GM12865 (cell line): ENCODE data around the gene KRTAP5-8.

Experiments used
- DNase-seq: peaks from one replicate; pipeline ENCODE4 v3.0.0; 2010; ENCODE audit warnings: low read depth
- H3K4me3 ChIP-seq: 2 replicates; pipeline ENCODE4 v1.5.1; 2011; ENCODE audit warnings: mild to moderate bottlenecking, low read depth, low read length, control low read depth
- CTCF ChIP-seq: IDR thresholded peaks from 2 replicates; pipeline ENCODE4 v1.5.1; 2011; ENCODE audit warnings: low read length, control low read depth, low read depth, inconsistent platforms; ENCODE audit not compliant: insufficient read depth; ENCODE audit errors: missing control alignments

KRTAP5-8 gene

DNA sequence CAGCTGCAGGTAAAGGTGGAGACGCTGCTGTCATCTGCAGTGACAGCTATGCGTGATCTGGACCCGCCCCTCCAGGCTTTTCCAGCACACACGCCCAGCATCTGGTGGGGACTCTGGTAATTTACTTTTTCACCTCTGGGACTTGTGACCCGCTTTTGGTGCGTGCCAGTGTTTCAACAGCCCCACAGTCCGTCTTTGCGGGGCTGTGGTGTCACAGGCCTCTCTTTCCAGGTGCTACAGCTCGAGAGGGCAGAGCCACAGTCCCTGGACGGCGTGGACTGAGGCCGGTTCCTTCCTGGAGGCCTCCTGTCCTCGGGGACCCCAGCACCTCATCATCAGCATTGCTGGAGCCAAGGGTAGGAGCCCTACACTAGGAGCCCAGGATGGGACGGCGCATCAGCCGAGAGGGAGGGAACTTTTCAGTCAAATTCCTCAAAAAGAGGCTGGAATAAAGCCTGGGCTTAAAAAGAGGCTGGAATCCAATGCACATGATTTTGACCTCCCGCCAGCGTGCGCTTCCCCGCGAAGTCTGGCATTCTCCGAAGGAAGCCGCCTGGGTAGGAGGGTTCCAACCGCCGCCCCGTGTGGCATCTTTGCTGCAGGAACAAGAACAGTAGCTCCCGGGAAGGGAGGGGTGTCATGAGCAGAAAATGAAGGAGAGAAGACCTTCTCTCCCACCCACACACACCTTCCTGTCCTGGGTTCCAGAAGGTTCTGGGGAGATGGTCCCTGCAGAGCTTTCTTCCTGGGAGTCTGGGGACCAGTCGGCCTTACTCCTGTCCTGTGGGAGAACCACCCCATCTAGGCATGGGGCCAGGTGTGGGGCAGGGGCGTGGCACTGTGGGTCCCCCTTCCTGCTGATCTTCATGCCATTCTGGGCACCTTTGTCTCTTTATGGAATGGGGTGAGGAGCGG, 36.5 kb upstream of the KRTAP5-8 start:
- TF ChIP-seq CTCF = no peak
- DNase-seq = no peak

DNA sequence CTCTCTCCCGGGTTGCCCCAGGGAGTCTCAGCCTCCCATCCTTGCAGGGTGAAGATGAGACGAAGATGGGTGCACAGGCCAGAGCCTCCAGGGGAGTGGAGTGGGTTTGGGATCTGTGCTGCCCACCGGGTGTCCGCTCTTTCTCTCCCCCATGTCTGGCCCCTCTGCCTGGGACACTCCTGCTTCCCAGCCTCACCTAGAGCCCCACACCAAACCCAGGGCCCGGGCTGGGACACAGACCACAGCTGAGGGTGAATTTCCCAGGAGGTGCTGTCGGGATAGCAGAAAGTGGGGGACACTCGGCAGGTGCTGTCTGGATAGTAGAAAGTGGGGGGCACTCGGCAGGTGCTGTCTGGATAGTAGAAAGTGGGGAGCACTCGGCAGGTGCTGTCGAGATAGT, 35.8 kb upstream of the KRTAP5-8 start:
- no peak overlapping the region for H3K4me3 ChIP-seq
- TF ChIP-seq CTCF = no peak
- DNase-seq = no peak

More for the DNA sequence above, 36.5 kb upstream of the KRTAP5-8 start:
- H3K4me3 ChIP-seq = no peak overlapping the region

GRCh38 chr11:71502871-71503435, 34.9 kb upstream of the KRTAP5-8 start:
- TF ChIP-seq CTCF = no peak
- H3K4me3 ChIP-seq = no peak overlapping the region
- DNase-seq = no peak

DNA sequence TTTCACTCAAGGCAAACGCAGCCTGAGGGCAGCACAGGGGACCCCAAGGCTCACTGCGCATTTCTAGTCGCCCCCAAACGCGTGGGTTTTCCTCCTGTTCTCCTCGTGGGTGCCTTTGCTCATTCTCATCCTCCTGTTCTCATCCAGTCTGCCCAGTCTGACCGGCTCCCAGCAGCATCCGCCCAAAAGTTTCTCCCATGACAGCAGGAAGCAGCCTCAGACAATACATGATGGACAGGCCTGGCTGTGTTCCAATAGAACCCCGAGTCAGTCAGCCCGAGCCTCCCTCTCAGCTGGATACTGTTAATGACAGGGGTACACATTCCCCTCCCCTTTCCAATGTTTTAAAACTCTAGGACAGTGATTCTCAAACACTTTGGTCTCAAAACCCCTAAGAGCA, 33.3 kb upstream of the KRTAP5-8 start:
- TF ChIP-seq CTCF = no peak
- no peak overlapping the region for H3K4me3 ChIP-seq
- no peak for DNase-seq

- H3K4me3 ChIP-seq = no peak overlapping the region
- TF ChIP-seq CTCF = no peak
- DNase-seq = no peak
These were observed 32.8 kb upstream of the KRTAP5-8 start for GRCh38 chr11:71505001-71505400.

GRCh38 chr11:71505781-71506180, 32.0 kb upstream of the KRTAP5-8 start:
- DNase-seq = no peak
- TF ChIP-seq CTCF = no peak
- no peak overlapping the region for H3K4me3 ChIP-seq
